Stimulated activated effector memory CD8-positive, alpha-beta T cell treated with anti-CD3 and anti-CD28 coated beads, Interleukin-12 subunit alpha, Interleukin-12 subunit beta, amount 100 ng/mL, for 72 hours (primary cell): ENCODE results near the gene C1orf21.

ENCODE experiments used
- ATAC-seq: fragments of 150-1000 bp; cut with Tn5 transposase; 2 replicates; pipeline ENCODE4 v1.10.0; 2021
- DNase-seq, 2 donors: peaks; one replicate each; pipeline ENCODE4 v3.0.0; 2021 to 2022; ENCODE audit warnings: low spot score in 2 of 2
- H3K27ac Mint-ChIP-seq: one replicate; pipeline ENCODE4 v1.8.0; 2022; ENCODE audit warnings: mild to moderate bottlenecking, mixed read lengths
- H3K36me3 Mint-ChIP-seq: one replicate; pipeline ENCODE4 v1.8.0; 2022; ENCODE audit warnings: mild to moderate bottlenecking, mixed read lengths
- H3K4me1 Mint-ChIP-seq: one replicate; pipeline ENCODE4 v1.8.0; 2022; ENCODE audit warnings: mixed read lengths
- H3K4me3 Mint-ChIP-seq: one replicate; pipeline ENCODE4 v1.8.0; 2022; ENCODE audit warnings: mild to moderate bottlenecking, mixed read lengths
- H3K9me3 Mint-ChIP-seq: one replicate; pipeline ENCODE4 v1.8.0; 2022; ENCODE audit warnings: mixed read lengths

Gene C1orf21

DNA sequence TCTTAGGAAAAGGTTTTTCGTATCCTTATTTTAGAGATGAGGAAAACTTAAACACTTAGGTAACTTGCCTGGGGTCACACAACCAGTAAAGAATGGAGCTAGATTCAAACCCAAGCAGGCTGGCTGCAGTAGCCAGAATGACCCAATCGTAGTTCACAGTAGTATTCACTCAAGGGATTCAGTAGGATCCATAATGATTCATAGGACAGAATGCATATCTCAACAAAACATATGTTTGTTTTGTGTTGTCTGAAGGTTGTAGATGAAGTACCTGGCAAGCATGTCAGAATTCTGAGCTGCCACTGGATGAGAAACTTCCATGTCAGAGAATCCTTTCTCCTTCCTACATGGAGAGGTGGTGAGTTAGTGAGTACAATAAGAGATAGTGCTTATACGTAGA lies 155.5 kb downstream of the C1orf21 start:
- no peak for DNase-seq
- no peaks in the 10 kb centered on the region for H3K4me1 Mint-ChIP-seq
- H3K4me3 Mint-ChIP-seq: no peak overlapping the region
- H3K36me3 Mint-ChIP-seq: no peaks in the 10 kb centered on the region
- no peak overlapping the region for H3K27ac Mint-ChIP-seq
- no peak for ATAC-seq
- no peaks in the 10 kb centered on the region for H3K9me3 Mint-ChIP-seq

DNA sequence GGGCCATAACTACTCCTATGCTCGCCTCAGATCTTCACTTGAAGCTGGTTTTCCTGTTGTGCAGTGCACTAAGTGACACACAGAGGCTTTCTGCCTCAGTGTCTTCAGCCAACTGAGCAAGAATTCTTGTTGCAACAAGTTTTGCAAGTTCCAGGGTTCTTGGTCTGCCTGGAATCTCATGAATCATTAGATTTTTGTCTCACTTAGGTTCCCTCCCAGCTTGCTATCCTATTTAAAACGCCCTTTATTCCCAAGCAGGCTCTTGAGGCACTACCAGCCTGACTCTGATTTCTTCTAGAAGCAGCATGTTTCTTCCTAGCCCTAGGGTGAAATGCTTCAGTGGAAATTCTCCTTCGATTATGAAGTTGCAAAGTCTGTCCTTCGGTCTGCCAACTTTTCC lies 158.8 kb downstream of the C1orf21 start:
- no peaks in the 10 kb centered on the region for H3K4me1 Mint-ChIP-seq
- no peak overlapping the region for H3K27ac Mint-ChIP-seq
- no peak overlapping the region for H3K4me3 Mint-ChIP-seq
- H3K9me3 Mint-ChIP-seq: no peaks in the 10 kb centered on the region
- ATAC-seq (no peak), DNase-seq (no peak)
- H3K36me3 Mint-ChIP-seq: no peaks in the 10 kb centered on the region

DNA sequence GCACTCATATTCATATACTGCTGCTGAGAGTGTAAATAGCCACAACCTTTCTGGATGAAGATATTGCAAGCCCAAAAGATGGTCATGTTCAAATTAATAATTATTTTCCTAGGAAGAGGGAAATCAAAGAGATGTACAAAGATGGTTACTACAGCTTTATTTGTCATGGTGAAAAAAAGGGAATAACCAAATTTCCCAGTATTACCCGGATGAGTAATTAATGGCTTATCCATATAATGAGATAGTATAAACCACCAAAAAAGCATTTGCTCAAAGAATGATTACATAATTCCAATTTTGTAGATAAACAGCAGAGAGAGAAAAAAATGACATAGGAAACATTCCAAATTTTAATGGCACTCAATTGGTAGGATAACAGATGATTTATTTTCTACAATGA lies 165.6 kb downstream of the C1orf21 start:
- Mint-ChIP-seq H3K4me1 (peaks cover 7% of the 10 kb centered on the region), H3K4me3 (no peak overlapping the region)

DNA sequence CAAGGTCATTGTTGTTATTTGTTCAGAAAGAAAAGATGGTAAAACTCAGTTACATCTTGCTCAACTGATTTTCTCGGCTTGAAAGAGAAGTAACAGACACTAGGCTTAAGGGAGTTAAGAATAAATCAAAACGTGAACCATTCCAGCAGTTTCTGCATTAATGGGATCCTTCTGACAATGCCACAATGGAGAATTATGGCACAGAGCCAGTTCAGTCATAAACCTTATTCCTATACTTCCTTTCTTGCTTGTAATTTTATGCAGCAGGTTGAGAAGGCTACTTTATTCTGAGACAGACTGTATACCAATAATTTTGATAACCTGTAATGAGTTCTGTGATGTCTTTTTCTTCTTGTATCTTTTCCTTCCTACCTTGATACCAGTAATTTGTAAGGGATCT lies 167.0 kb downstream of the C1orf21 start:
- Mint-ChIP-seq H3K27ac (no peak overlapping the region), H3K4me1 (peaks cover 8% of the 10 kb centered on the region), H3K9me3 (no peaks in the 10 kb centered on the region), H3K36me3 (no peaks in the 10 kb centered on the region), H3K4me3 (no peak overlapping the region)
- ATAC-seq (no peak), DNase-seq (no peak)

More for the DNA sequence above, 165.6 kb downstream of the C1orf21 start:
- DNase-seq (no peak), ATAC-seq (no peak)
- Mint-ChIP-seq H3K36me3 (no peaks in the 10 kb centered on the region), H3K27ac (no peak overlapping the region), H3K9me3 (no peaks in the 10 kb centered on the region)

DNA sequence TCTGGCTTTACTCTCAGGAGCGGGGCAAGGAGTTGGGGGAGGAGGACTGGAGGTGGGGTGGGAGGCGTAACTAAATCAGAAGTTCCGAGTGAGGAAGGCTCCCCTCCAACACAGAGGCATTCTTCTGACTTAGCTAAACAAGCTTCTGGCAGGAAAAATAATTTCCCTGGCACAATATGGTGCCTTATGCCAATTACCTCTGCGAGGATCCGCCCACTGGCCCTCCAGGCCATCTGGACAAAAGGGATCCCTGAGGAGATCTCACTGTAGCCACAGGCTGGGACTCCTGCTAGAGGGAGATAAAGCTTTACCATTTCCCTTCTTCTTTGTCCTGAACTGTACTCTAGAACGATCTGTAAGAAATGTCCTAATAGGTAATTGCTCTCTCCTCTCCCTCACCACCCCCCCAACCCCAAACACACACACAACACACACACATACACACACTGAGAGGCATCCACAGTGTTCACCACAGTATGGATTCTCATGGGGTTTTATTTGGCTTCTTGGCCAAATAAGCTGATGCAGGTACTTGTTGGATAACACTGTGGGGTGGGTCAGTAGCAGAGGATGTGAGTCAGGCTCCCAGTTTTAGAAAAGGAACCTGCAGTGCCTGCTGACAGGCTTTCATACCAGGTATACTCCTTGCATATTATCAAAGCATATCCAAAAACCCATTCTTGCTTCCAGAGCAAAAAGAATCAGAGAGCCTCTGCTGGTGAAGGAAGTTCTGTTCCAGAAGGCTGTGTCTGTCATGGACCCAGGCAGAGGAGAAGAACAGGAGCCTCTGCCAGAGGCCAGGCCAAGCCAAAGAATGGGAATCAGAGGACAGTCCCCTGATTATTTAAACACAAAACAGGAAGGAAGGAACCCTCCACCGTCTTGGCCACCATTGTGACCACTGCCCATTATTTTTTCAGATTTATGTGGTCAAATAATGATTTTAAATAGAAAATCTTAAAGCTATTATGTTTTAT lies 169.1 kb downstream of the C1orf21 start:
- no peak overlapping the region for H3K4me3 Mint-ChIP-seq
- DNase-seq (no peak), ATAC-seq (no peak)
- no peak overlapping the region for H3K27ac Mint-ChIP-seq
- H3K4me1 Mint-ChIP-seq: peaks cover 12% of the 10 kb centered on the region
- H3K36me3 Mint-ChIP-seq: no peaks in the 10 kb centered on the region
- peaks cover 3% of the 10 kb centered on the region for H3K9me3 Mint-ChIP-seq

DNA sequence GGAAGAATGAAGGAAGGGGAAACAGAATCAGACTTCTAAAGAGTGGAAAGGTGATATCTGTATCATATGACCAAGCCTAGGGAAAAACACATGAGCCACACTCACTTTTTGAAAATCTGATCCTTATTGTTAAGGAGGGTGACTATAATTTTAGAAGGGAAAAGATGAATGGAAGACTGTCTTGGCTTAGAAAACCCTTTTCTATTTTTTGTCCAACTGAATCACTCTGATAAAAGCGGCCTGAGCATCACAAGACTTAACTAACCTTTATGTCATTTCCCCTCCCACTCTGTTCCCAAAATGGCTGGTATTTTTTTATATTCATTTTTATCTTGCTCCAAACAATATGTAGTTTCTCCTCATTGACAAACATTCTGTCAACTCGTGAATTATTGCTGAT lies 169.8 kb downstream of the C1orf21 start:
- no peaks in the 10 kb centered on the region for H3K36me3 Mint-ChIP-seq
- no peak for DNase-seq
- ATAC-seq: no peak
- H3K4me1 Mint-ChIP-seq: peaks cover 12% of the 10 kb centered on the region
- H3K27ac Mint-ChIP-seq: no peak overlapping the region
- peaks cover 3% of the 10 kb centered on the region for H3K9me3 Mint-ChIP-seq
- no peak overlapping the region for H3K4me3 Mint-ChIP-seq

DNA sequence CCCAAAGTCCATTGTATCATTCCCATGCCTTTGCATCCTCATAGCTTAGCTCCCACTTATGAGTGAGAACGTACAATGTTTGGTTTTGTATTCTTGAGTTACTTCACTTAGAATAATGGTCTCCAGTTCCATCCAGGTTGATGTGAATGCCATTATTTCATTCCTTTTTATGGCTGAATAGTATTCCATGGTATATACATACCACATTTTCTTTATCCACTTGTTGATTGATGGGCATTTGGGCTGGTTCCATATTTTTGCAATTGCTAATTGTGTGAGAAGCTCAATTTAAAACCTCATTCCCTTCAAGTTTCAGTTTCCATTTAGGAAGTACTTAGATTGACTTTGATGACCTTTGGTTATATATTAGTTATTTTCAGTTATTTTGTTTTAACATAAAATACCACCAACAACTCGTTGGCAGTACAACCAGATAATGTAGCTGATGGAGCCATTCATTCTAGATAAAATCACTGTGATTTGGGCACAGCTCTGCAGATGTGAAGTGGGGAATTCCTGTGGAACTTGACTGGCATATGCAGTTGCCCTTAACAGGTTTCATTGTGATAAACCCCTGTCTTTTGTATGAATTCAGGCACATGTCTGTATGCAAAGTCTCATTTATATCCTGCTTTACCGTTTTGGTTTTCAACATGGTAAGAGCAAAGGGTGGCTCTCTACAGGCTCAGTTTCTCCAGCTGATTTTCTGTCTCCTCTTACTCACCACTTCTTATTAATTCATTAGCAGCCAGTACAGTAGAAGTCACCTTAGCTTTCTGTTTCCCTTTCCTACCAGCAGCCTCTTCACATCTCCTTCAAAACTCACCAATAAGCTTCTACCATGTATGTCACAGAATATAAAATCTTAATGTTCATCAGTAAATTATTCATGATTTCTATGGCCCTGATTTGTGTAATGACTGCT lies 170.9 kb downstream of the C1orf21 start:
- Mint-ChIP-seq H3K9me3 (peaks cover 3% of the 10 kb centered on the region), H3K36me3 (no peaks in the 10 kb centered on the region), H3K4me3 (no peak overlapping the region), H3K4me1 (peaks cover 12% of the 10 kb centered on the region), H3K27ac (no peak overlapping the region)
- no peak for ATAC-seq
- DNase-seq: no peak

DNA sequence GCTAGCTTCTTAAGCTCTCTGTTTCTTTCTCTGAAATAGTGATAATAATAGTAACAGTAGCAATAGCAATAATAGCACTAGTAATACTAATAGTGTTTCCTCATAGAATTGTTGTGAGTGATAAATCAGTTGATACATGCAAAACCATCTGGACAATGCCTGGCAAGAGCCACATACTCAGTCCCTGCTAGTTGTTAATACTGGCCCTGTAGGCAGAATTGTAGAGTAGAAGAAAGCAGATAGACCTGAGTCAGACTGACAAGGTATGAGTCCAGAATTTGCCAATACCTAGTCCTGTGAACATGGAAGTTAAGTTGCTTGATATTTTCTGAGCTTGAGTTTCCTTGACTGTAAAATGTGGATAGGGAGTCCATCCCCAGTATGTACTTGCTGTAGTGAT lies 171.9 kb downstream of the C1orf21 start:
- no peak for ATAC-seq

DNA sequence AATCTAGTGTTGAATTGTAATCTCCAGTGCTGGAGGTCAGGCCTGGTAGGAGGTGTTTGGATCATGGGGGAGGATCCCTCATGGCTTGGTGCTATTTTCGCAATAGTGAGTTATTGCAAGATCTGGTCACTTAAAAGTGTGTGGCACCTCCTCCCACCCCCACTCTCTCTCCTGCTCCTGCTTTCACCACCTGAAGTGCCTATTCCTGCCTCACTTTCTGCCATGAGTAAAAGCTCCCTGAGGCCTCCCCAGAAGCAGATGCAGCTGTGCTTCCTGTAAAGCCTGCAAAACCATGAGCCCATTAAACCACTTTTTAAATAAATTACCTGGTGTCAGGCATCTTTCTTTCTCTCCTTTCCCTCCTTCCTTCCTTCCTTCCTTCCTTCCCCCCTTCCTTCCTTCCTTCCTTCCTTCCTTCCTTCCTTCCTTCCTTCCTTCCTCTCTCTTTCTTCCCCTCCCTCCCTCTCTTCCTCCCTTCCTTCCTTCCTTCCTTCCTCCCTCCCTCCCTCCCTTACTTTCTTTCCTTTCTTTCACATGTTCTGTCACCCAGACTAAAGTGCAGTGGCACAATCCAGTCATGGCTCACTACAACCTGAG lies 172.4 kb downstream of the C1orf21 start:
- peaks cover 3% of the 10 kb centered on the region for H3K9me3 Mint-ChIP-seq
- no peak overlapping the region for H3K27ac Mint-ChIP-seq
- H3K36me3 Mint-ChIP-seq: no peaks in the 10 kb centered on the region
- peaks cover 12% of the 10 kb centered on the region for H3K4me1 Mint-ChIP-seq
- ATAC-seq: no peak
- H3K4me3 Mint-ChIP-seq: no peak overlapping the region
- no peak for DNase-seq

More for the DNA sequence above, 171.9 kb downstream of the C1orf21 start:
- no peak for DNase-seq
- H3K27ac Mint-ChIP-seq: no peak overlapping the region
- H3K9me3 Mint-ChIP-seq: peaks cover 3% of the 10 kb centered on the region
- H3K4me1 Mint-ChIP-seq: peaks cover 12% of the 10 kb centered on the region
- H3K4me3 Mint-ChIP-seq: no peak overlapping the region
- H3K36me3 Mint-ChIP-seq: no peaks in the 10 kb centered on the region

DNA sequence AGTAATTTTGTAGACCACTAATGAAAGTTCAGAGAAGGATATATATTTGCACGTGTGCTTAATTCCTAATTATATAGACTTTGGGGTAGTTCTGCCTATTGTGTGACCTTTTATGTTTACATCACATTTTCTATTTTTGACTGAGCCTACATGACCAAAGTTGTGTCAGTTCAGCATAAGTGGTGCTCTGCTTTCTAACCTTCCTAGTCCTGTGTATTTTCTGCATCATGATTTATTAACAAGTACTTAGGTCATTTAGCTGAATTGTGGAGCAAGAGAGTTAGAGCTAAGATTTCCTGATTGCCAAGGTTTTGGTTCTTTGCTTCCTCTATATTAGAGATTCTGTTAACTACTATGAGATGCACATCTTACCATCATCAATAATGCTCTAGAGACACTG lies 176.0 kb downstream of the C1orf21 start:
- Mint-ChIP-seq H3K4me1 (peaks cover 4% of the 10 kb centered on the region), H3K9me3 (peaks cover 3% of the 10 kb centered on the region), H3K36me3 (no peaks in the 10 kb centered on the region), H3K27ac (no peak overlapping the region), H3K4me3 (no peak overlapping the region)
- no peak for DNase-seq
- no peak for ATAC-seq

DNA sequence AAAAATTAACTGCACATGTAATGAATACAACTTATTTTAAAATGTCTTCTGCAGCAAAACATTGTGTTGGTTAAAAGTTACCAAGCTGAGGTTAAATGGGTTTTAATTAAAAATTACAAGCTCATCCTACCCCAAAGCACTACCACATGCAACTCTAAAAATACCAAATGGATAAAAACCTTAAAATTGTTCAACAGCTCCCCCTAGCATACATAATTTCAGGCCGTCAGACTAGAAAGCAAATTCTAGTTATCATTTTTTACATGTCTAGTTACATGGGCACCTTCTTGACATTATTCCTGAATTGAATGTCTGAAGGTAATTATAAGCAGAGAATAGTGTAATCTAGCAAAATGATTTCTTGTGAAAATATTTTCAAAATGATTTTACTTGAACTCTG lies 176.5 kb downstream of the C1orf21 start:
- peaks cover 3% of the 10 kb centered on the region for H3K9me3 Mint-ChIP-seq
- ATAC-seq (no peak), DNase-seq (no peak)
- no peaks in the 10 kb centered on the region for H3K36me3 Mint-ChIP-seq
- no peak overlapping the region for H3K4me3 Mint-ChIP-seq
- H3K27ac Mint-ChIP-seq: no peak overlapping the region
- peaks cover 4% of the 10 kb centered on the region for H3K4me1 Mint-ChIP-seq

DNA sequence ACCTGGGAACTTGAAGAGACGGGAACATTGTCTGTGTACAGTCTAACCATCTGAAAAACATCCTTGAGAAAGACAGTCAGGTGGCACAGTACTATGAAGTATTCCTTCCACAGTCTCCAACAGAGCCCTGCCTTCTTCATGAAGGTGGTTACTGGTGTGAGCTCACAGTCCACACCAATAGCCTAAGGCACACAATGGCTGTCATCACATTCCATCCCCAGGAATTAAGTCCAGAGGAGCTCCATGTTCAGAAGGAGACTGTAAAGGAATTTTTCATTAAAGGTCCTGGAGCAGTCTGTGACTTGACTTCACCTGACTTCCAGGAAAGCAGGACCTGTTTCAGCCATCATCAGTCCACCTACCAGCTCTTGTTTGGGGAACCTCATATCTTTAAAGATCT lies 180.2 kb downstream of the C1orf21 start:
- H3K9me3 Mint-ChIP-seq: no peaks in the 10 kb centered on the region
- DNase-seq: no peak
- H3K27ac Mint-ChIP-seq: no peak overlapping the region
- no peak for ATAC-seq
- no peak overlapping the region for H3K4me3 Mint-ChIP-seq
- H3K36me3 Mint-ChIP-seq: no peaks in the 10 kb centered on the region
- H3K4me1 Mint-ChIP-seq: no peaks in the 10 kb centered on the region

DNA sequence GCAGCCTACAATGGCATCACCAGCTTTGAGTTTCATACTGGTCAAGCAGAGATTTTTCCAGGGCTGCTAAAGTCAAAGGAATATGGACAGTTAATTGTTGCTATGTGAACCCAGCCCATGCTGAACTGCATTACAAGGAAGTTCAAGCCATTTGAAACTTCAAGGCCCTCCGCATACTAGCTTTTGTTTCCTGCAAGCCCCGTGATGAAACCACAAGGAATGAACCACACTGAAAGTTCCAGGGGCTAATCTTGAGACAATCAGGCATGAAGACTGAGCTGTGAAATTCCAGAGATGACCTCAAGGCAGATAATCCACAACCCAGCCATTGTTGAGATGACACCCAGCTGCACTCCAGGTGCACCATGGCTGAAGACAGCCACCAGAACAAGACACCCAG lies 180.8 kb downstream of the C1orf21 start:
- no peak for DNase-seq
- H3K4me1 Mint-ChIP-seq: no peaks in the 10 kb centered on the region
- no peak for ATAC-seq
- H3K4me3 Mint-ChIP-seq: no peak overlapping the region
- no peaks in the 10 kb centered on the region for H3K36me3 Mint-ChIP-seq
- H3K27ac Mint-ChIP-seq: no peak overlapping the region
- H3K9me3 Mint-ChIP-seq: no peaks in the 10 kb centered on the region

DNA sequence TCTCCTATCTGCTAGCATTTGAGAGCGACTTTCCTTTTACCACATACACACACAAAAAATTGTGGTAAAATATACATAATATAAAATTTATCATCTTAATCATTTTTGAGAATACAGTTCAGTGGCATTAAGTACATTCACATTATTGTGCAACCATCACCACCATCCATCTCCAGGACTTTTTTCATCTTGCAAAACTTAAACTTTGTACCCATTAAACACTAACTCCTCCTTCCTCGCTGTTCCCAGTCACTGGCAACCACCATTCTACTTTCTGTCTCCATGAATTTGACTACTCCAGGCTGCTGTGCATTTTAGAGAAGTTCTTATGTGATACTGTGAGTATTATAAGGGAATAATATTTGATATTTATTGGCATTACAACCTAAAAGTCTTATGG lies 181.3 kb downstream of the C1orf21 start:
- no peaks in the 10 kb centered on the region for H3K9me3 Mint-ChIP-seq
- no peak overlapping the region for H3K4me3 Mint-ChIP-seq
- H3K4me1 Mint-ChIP-seq: no peaks in the 10 kb centered on the region
- no peak overlapping the region for H3K27ac Mint-ChIP-seq
- DNase-seq (no peak), ATAC-seq (no peak)
- no peaks in the 10 kb centered on the region for H3K36me3 Mint-ChIP-seq

DNA sequence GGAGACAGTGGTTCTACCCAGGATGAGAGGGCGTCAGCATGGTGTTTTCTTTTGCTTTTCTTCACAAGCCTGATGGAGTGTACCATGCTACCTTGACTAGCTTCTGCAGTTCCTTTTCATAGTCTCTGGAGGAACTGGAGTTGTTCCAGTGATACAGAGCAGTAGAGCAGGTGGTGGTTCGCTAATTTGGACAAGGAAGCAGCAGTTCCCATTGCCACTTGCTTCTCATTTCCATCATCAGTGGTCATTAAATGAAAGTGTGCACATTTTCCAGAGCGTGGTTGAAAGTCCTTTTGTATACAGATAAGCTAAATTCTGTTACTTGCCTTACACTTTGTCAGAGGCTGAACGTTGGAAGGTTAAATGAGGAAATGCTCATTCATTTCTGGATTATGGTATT lies 182.3 kb downstream of the C1orf21 start:
- no peak overlapping the region for H3K27ac Mint-ChIP-seq
- no peaks in the 10 kb centered on the region for H3K4me1 Mint-ChIP-seq
- no peaks in the 10 kb centered on the region for H3K9me3 Mint-ChIP-seq

More for the DNA sequence above, 182.3 kb downstream of the C1orf21 start:
- DNase-seq: no peak
- ATAC-seq: no peak
- no peaks in the 10 kb centered on the region for H3K36me3 Mint-ChIP-seq
- H3K4me3 Mint-ChIP-seq: no peak overlapping the region
